ENCODE data around the gene XXYLT1.

- no peak for TF ChIP-seq TCF7L2 (IDR thresholded peaks at IDR 0.05; ENCODE audit: borderline replicate concordance, low read depth, low read length)
- TF ChIP-seq CTCF (tag by site-specific recombination; IDR thresholded peaks at IDR 0.05), result no peak
- no peak for TF ChIP-seq OSR2 (tag by site-specific recombination; IDR thresholded peaks at IDR 0.05)
- no peak for TF ChIP-seq MYNN (tag by site-specific recombination; IDR thresholded peaks at IDR 0.05; ENCODE audit: borderline replicate concordance)
- no peak for TF ChIP-seq ZNF510 (tag by site-specific recombination; IDR thresholded peaks at IDR 0.05; ENCODE audit: insufficient replicate concordance)
- no peak for TF ChIP-seq ZNF610 (tag by site-specific recombination; IDR thresholded peaks at IDR 0.05; ENCODE audit: borderline replicate concordance)
- TF ChIP-seq ZNF596 (tag by site-specific recombination; IDR thresholded peaks at IDR 0.05), result no peak
- TF ChIP-seq, protein P1, sequence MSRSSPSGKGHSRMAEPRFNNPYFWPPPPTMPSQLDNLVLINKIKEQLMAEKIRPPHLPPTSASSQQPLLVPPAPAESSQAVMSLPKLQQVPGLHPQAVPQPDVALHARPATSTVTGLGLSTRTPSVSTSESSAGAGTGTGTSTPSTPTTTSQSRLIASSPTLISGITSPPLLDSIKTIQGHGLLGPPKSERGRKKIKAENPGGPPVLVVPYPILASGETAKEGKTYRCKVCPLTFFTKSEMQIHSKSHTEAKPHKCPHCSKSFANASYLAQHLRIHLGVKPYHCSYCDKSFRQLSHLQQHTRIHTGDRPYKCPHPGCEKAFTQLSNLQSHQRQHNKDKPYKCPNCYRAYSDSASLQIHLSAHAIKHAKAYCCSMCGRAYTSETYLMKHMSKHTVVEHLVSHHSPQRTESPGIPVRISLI (tag by site-specific recombination; IDR thresholded peaks at IDR 0.05), result no peak
- no peak for TF ChIP-seq ZNF280C (tag by site-specific recombination; IDR thresholded peaks at IDR 0.05)
- no peak for TF ChIP-seq ZNF174 (tag by site-specific recombination; IDR thresholded peaks at IDR 0.05)
- TF ChIP-seq PBX3 (CRISPR knock-in tag; IDR thresholded peaks at IDR 0.05), result no peak
- TF ChIP-seq, protein P2, sequence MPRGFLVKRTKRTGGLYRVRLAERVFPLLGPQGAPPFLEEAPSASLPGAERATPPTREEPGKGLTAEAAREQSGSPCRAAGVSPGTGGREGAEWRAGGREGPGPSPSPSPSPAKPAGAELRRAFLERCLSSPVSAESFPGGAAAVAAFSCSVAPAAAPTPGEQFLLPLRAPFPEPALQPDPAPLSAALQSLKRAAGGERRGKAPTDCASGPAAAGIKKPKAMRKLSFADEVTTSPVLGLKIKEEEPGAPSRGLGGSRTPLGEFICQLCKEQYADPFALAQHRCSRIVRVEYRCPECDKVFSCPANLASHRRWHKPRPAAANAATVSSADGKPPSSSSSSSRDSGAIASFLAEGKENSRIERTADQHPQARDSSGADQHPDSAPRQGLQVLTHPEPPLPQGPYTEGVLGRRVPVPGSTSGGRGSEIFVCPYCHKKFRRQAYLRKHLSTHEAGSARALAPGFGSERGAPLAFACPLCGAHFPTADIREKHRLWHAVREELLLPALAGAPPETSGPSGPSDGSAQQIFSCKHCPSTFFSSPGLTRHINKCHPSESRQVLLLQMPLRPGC (tag by site-specific recombination; IDR thresholded peaks at IDR 0.05), result no peak
- TF ChIP-seq ZNF146 (tag by site-specific recombination; IDR thresholded peaks at IDR 0.05), result no peak
Observed at GRCh38 chr3:195285372-195285771, 14.4 kb upstream of the XXYLT1 start.

All from HEK293 (cell line).